Stimulated activated CD4-positive, alpha-beta T cell treated with anti-CD3 and anti-CD28 coated beads, Interleukin-12 subunit alpha, Interleukin-12 subunit beta, amount 100 ng/mL, for 48 hours (primary cell): Measurements from ENCODE around the gene AGPAT4.

ENCODE experiments used
- DNase-seq, 3 donors: peaks; one replicate each; pipeline ENCODE4 v3.0.0-alpha.2; 2020; ENCODE audit warnings: low read depth in 2 of 3, low spot score in 1 of 3

Gene AGPAT4

DNA sequence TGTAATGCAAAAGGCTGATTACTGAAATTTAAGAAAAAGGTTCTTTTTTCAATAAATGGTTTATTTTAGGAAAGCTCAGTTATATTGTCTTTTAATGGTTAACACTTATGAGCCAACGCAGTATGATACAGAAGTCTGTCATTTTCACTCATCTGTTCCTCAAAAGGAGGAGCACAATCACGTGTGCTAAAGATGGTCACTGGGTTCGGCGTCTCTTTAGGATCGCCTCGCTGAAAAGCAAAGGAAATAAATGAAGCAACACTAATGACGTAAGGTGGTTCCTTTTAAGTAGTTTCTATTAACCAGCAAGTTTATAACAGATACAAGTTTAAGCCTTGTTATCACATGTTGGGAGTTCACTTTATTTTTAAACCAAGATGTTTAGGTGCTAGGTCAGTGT lies 156.6 kb downstream of the AGPAT4 start:
- DNase-seq, result no peak

DNA sequence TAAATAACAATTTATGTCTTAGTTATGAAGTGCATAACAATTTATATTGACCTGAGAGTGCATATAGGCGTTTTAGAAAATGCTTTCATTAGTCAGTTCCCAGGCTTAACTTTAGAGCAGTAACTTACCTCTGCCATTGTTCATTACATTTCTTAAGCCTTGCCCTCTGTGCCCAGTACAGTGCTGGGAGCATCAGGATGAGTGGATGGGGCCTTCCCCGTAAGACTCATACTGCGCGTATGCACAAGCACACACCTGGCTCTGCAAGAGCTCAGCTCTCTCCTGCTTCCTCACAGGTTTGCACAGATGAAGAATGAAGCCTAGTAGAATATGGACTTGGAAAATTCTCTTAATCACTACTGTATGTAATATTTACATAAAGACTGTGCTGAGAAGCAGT lies 157.3 kb downstream of the AGPAT4 start:
- DNase-seq, result no peak

DNA sequence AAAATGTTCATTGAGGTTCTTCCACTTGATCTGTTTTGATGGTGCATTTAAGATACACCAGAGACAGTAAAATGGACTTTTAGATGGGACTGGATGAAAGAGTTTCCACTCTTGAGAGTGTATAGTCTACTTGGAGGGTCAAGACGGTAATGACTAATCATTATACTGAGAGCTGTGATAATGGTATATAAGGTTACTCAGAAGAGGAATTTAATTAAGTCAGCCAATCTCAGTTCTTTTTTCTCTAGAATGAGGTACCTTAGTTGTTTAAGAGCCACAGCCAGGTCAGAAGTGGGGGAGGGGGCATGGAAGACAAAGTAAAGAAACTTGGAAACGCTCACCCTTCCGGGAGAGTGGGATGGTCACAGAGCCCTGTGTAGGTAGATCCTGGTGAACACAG lies 158.4 kb downstream of the AGPAT4 start:
- no peak for DNase-seq

DNA sequence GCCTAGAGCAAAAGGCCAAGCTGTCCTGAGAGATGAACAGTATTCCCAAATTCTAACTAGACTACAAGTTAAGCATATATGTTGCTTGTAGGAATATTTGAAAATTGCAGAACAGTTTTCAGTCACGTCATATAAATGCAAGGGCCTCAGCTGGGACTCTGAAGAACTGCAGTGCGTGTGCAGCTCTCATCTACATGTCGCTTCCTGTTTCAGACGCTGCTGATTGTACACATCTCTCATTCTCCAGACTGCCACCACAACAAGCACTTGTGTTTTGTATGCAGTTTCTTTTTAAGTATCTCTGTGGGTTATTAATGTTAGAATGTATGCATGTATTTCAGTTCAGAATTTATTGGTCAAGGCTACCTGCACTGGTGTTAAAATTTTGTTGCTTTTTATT lies 162.6 kb downstream of the AGPAT4 start:
- no peak for DNase-seq

DNA sequence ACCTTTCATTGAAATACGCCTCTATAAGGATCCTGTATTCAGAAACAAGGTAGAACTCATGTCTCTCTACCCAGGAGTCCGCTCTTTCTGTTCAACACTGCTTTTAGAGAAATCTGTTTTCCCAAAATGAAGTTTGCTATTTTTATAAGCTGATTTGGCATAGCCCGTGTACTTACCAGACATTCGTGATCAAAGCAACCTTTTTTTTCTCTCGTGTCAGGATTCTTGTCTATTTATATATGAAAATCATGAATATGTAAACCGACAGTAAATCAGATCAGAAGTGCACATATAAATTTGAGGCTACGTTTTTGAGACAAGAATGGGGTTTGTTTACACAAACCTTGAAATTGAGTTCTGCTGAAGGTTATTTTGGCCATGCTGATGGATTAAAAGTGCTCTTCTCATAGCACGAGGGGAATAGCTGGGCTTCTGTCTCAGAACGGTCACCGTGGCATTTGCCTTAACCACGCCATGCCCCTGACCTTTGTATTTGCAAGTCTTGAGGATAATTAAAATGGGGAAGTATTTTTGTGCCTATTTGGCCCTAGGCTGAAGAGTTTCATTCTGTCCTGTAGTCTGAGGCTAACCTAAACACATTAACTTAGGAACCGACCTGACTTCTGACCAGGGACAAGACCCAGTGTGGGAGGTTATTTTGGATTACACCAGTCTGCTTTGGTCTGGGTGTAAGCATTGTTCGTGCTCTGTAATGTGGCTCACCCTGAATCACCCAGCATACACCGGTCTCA lies 163.7 kb downstream of the AGPAT4 start:
- no peak for DNase-seq

DNA sequence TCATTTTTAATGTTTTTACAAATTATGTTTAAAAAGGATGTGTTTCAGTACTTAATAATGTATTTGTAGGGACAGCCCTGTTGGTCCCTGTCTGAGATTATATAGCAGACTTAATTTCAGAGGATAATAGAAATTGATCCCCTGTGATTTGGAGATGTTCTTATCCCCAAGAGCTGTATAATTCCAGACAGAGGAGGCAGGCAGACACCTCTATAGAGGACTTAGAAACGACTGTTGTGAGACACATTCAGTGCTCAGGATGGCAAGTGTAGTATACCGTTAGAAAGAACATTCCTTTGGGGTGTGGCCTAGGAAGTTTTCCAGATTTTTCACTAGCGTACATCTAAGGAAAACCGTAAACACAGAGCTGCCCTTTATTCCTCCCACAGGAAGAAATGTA lies 164.5 kb downstream of the AGPAT4 start:
- no peak for DNase-seq

DNA sequence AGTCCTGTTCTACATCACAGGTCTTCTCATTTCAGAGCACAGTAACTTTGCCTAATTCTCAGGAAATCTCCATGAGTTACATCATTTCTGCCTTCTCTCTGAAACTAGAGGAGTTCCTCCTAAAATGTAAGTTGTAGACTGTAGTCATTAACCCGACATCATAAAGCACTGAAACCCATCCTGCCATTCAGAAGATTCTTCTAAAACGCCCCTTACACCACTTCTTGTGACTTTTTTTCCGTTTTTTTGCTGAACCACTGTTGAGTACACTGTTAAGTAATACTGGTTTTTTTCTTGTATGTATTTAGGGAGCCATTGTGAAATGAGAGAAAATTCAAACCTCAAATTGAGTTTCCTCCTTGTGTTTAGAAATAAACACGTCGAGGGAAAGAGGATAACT lies 164.9 kb downstream of the AGPAT4 start:
- DNase-seq, result no peak

DNA sequence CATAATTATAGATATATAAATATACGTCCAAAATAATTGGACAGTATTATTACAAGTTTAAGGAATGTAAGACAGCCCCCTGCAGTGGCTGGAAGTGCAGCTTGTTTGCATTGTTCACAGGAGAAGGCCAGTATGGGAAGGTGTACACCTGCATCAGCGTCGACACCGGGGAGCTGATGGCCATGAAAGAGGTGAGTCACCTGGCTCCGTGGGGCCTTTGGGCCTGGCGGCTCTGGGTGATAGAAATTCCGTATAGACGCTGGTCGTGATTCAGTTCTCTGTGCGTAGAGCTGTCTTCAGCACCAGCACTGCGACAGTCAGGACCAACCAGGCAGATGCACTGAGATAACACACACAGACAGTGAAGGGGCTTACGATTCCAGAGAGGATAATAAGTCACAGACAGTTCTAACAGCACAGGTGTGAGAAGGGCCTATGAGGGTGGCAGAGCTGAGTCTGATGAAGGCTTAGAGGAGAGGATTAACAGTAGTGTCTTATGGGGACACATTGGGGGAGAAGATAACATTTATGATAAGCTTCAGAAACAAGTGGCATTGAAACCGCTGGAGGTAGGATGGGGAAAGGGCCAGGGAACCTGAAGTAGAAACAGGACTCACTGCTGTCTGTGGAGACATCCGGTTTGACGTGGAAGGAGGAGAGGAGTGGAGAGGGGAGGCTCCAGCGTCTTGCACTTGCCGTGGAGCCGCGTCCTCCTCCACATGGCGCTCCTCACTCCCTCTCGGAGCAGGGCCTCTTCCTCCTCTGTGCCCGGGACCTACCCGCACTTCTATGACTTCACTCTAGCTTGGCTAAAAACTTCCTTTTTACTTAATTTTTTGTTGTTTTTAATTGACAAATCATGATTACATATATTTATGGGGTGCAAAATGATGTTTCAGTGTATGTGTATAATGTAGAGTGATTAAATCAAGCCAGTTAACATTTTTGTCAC lies 165.8 kb downstream of the AGPAT4 start:
- DNase-seq, result no peak

DNA sequence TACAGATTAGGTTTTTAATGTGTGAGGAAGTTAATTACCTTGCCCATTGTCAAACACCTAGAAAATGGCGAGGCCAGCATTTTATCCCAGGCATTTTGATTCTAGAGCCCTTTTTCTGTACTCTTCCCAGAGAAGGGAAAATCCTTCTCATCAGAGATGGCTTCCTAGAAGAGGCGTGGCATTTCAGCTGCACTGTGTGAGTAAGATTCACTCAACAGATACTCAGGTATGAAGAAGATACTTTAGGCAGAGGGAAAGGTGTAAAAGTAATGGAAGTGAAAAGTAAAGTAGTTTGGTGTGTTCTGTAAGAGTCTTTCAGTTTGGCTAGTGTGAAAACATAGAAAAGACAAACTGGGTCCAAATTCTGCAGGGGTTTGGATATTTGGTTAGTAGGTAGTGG lies 168.5 kb downstream of the AGPAT4 start:
- DNase-seq, result no peak

DNA sequence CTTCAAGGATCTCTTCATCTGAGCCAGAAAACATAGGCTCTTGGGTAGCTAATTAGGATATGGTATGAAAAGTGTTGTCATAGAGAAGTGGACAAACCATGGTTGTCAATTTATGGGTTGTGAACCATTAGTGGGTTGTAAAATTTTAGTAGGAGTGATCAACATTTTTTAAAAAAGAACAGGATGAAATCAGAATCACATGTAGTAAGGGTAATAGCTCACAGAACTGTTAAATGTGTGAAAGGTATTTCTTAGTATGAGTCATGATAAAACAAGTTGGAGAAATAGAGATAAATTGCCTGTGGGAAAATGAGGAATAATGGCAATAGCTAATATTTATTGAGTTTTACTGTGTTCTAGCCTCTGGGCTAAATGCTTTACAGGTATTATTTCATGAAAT lies 168.9 kb downstream of the AGPAT4 start:
- DNase-seq, result no peak

DNA sequence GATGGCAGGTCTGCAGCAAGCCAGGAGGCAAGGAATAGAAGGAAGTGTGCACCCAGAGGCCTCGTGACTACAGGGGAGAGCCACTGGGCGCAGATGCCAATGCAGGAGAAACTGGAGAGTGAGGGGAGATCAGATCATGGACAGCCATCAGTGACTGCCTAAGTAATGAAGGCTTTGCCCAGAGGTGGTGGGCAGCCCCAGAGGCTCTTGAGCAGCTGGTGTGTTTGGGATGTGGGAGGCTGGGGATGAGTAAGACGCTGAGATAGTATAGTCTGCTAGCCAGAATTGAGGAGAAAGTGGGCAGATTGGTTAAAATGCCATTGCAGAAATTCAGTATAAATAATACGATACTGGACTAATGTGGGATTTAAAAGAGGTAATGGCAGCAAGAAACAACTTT lies 170.4 kb downstream of the AGPAT4 start:
- DNase-seq, result no peak

DNA sequence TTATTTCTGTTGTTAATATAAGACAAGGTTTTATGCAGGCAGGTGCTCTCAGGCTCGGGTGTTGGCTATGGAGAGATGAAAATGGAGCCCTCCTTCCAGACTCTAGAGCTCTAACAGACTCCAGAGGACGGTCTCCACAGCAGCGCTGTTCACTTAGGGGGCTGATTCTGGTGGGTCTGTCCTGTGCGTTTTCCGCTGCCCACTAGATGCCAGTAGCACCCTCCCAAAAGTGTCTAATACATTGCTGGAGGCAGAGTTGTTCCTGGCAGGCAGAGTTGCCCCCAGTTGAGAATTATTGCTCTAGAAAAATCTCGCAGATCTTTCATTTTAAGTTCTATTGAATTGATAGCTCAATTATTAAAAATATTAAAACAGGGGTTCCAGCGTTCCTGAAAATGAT lies 172.3 kb downstream of the AGPAT4 start:
- no peak for DNase-seq

DNA sequence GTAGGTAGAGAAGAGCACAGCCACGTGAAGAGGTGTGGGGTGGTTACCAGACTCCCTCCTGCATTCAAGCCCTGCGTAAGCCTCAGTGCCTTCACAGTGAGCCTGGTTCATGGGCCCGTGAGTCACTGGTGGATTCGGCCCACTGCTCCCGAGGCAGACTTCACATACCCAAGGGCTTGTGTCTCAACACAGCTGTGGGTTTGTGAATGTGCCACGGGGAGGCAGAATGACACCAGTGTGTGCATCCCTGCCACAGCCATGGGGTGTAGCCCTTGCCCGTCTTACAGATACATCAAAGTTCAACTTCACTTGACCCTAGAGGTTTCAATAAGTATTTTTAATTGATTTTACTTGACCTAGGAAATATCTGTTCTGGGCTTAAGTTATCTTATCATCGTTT lies 173.8 kb downstream of the AGPAT4 start:
- no peak for DNase-seq

DNA sequence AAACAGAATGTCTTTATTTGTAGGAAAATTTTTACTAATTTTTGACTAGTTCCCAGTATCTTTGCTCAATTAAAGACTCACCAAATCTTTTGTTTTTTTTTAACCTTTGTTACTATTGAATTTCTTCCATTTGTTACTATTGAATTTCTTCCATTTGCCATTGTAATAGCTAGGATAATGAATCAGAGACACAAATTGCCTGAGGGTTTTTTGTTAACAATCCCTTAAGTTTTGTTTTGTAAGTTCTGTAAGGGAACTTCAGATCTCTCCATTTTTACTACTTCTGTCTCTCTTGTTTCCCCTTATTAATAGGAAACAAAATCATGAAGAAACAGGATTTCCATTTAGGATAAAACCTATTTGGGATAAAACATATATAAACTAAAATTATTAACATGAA lies 177.9 kb downstream of the AGPAT4 start:
- no peak for DNase-seq

DNA sequence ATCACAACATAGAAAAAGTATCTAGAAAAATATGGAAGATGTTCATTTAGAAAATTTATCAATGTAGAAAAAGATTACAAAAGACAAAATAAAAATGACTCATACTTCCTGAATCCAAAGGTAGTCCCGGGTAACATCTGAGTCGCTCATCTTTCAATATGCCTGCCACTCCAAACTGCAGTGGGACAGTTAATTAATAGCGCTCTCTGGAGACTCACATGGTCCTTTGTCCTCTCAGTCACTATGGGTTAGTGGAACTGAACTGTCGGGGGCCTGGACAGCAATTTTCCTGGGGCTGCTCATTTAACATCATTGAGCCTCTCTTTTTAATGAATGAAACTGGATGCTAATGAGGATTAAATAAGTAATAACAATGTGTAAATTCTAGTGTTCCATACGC lies 178.9 kb downstream of the AGPAT4 start:
- DNase-seq, result no peak

DNA sequence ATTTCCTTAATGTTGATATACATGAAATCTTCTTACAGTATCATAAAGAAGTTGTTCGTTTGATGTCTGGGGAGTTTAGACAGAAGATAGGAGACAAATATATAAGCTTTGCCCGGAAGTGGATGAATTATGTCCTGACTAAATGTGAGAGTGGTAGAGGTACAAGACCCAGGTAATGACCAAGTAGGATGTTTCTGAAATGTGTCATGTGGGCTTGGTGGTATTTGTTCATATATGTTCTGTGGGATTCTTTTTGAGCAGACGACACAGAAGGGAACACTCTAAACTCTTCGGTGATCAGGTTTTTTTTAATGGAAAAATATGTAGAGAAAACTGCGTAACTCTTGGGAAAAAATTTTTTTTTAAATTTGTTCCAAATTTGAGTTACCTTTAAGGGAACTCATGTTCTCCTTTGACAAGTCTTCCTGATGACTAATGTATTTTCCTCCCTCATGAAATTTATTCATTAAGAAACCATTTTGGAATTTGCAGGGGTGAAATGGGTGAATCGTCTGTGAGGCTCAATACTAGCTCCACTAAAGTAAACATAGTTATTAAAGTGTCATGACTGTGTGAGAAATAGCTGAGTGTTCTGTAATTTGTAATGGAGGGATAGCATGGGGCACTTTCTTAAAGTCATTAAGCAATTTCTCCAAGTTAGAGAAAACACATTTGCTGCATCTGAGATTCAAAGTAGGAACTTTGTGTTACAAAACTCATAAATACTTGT lies 181.7 kb downstream of the AGPAT4 start:
- no peak for DNase-seq

DNA sequence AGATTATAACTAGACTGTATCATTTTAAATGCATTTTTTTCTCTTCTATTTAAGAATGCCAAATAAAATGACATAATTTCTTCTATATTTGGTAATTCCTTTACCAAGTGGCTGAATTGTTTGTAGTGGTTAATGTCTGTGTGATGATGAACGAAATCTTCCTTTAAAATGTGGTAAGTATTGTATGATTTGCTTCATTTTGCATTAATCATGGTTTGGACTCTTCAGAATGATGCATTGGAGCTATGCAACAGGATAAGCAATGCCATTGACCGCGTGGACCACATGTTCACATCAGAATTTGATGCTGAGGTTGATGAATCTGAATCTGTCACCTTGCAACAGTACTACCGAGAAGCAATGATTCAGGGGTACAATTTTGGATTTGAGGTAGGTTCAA lies 182.7 kb downstream of the AGPAT4 start:
- DNase-seq, result no peak

DNA sequence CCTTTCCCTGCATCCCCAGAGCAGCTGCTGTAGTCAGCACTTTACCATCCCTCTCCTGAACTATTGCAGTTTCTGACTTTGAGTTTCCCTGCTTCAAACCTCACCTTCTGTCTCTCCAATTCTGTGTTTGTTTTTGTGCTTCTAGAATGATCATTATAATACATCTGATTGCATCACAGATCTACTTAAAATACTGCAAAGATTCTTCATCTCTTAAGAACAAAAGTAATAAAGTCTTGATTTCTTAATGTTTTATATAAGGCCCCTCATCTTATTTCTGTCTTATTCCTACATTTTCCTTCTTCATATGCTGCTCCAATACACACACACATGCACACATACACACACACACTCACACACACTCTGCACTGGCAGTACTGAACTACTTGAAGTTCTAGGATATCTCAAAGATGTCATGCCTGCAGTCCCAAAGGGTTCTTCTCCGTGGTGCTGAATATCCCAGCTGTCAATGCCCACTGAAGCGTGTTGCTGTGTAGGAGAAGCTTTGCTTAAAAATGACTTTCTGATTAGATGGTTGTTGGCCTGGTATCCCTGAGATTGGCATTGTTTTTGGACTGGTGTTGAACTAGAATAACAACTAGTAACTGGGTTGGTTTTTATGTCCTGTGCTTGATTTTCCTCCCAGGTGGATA lies 185.1 kb downstream of the AGPAT4 start:
- DNase-seq, result no peak

DNA sequence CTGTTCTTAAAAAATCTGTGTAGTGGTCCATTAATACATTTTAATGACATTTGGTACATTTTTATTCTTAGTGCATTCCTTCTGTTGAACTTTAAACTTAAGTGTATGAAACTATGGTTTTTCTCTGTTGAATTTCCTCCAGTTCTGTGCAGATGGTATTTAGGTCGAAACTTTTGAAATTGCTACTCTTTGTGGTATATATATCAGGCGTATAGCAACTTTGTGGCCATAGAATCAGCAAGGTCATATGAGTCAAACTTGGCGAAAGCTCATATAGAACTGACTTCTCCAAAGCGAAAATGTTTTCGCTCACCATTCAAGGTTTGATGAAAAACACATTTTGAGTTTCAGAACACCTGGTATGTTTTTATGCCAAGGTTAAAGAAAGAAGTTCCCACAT lies 188.6 kb downstream of the AGPAT4 start:
- no peak for DNase-seq

DNA sequence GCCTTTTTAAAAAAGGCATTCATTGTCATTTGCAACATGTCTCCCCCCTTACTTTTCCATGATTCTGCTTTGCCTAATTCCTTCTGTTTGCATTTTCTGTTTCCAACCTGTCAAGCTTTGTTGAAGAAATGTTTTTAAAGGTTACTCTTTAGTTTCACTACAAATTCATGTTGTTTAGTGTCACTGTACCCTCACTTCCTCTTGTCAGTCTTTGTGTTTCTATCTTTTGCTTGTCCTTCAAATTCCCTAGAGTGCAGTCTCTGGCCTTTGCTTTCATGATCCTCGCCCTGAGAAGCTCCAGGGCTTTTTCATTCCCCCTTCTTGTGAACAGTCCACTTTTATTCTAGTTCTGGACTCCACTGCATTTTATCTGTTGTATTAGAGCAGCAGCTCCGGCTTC lies 191.6 kb downstream of the AGPAT4 start:
- DNase-seq, result no peak

DNA sequence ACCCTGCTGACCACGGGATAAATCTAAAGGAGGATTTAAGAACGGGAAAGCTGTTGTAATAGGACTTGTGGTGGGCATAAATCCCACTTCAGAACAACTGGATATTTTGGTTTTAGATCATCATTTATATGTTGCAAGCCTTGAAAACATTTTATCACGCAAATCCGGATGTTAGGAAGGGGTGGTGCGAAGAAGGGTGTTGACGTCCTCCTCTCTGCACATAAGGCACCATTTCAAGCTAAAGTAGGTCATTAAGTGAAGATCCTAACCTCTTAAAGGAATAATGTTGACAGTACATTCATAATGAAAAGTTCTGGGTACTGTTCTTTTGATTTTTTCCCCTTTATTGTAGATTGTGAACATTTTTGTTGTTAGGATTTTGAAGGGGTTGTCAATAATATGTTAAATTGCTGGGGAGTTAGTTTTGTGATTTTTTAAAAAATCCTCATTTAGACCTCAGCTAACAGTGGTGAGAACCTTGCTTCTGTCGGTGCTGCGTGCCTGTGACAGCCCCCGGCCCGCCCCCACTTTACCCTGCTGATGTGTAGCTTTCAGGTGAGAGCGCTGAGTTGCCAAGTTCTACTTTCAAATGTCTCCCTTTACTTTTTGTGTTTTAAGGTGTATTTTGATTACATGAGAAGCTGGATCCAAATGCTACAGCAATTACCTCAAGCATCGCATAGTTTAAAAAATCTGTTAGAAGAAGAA lies 193.4 kb downstream of the AGPAT4 start:
- no peak for DNase-seq
